CD4-positive, alpha-beta T cell treated with Interleukin-1 beta for 1 hour (primary cell): ENCODE results near the gene OR1J1.

Experiments used
- DNase-seq, 2 donors: peaks; one replicate each; pipeline ENCODE4 v3.0.0-alpha.2; 2020 to 2022

Gene OR1J1

DNA sequence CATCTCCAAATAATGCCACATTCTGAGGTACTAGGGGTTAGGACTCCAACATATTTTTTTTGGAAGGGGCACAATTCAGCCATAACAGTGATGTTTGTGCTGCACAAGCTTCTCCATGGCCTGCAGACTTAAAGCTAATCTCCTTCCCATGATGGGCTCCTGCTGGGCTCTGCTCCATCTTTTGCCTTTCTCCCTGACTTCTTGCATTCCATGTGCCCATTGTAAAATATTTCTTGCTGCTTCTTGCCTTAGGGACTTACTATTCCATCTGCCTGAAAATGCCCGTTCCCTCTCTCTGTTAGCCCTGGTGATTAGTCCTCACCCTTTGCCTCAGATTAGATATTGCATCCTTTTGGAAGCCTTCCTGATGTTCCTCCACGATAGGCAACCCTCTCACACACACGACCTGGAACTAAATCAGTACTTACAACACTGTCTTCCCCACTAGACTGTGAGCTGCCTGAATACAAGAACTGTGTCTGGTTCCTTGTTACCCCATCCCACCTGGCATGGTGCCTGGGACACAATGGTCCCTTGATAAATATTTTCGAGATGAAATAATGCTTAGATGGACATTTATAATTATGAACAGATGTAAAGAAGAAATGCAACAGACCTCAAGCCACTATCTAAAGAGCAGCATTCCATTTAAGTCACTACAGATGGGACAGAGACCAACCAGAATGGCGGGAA, 33.5 kb downstream of the OR1J1 start:
- no peak for DNase-seq

- DNase-seq: no peak
These were observed 35.2 kb downstream of the OR1J1 start for GRCh38 chr9:122442568-122442967.
